ENCODE measurements around the gene ELP6. TPM values are rescaled to one million over a fixed set of nuclear protein-coding genes. Genes with fewer than 3 reads are reported as not detected.

Gene ELP6
- 10 to 100 TPM; 21.2 to 26.9 (median 25.9) TPM for total RNA-seq
- long read RNA-seq, donor 1, transcript ELP6-201 (7 exons, 1,401 nt) = major isoform, 14 of 31 reads
- long read RNA-seq, donor 1, partial matches to known transcripts = 2 of 31 reads
- long read RNA-seq, donor 1, other reads (novel, unspliced or antisense) = 11 of 31 reads
- long read RNA-seq, donor 2, transcript ELP6-201 (7 exons, 1,401 nt) = major isoform, 15 of 28 reads
- long read RNA-seq, donor 2, partial matches to known transcripts = 2 of 28 reads
- long read RNA-seq, donor 2, other reads (novel, unspliced or antisense) = 7 of 28 reads

GRCh38 chr3:47513125-47513929 is at the start of gene ELP6:
Gene ELP6 (minus strand): TSS chr3:47513712. CDS start chr3:47513590, 122 bp downstream.
- intact Hi-C loops (cut with DNase I, micrococcal nuclease) = no loop called here
- DNase-seq (peak; percentile 96 to 98 (median 97)), ATAC-seq (peak; percentile 99)
- Histone ChIP-seq H3K4me1 (ENCODE audit: low read depth) (no peaks in the 10 kb centered on the region), H3K9me3 (no peaks in the 10 kb centered on the region), H3K36me3 (ENCODE audit: low read depth) (peaks cover 5% of the 10 kb centered on the region), H3K4me3 (peak within 1 kb of the TSS; percentile 67)
- TF ChIP-seq CTCF (IDR thresholded peaks at IDR 0.05) = peak; percentile 42

GRCh38 chr3:47556351-47556750 is 42.8 kb upstream of the ELP6 start:
- no peaks in the 10 kb centered on the region for H3K36me3 ChIP-seq (ENCODE audit: low read depth)
- H3K9me3 ChIP-seq = no peaks in the 10 kb centered on the region
- intact Hi-C loops (cut with DNase I, micrococcal nuclease) = loop anchor here in 1 of 2 donors (5.0 kb wide), 1 partner anchor 406 kb away; no protein-coding TSS in a partner anchor
- TF ChIP-seq CTCF (IDR thresholded peaks at IDR 0.05) = no peak
- DNase-seq (no peak), ATAC-seq (no peak)
- H3K4me1 ChIP-seq (ENCODE audit: low read depth) = no peaks in the 10 kb centered on the region
- H3K4me3 ChIP-seq = no peak overlapping the region

- DNase-seq = no peak
Measured at GRCh38 chr3:47554335-47554734, 40.8 kb upstream of the ELP6 start.

GRCh38 chr3:47553407-47553806 is 39.9 kb upstream of the ELP6 start:
- no peaks in the 10 kb centered on the region for H3K36me3 ChIP-seq (ENCODE audit: low read depth)
- H3K4me3 ChIP-seq = no peak overlapping the region
- no peak for ATAC-seq
- H3K9me3 ChIP-seq = no peaks in the 10 kb centered on the region
- no peaks in the 10 kb centered on the region for H3K4me1 ChIP-seq (ENCODE audit: low read depth)
- intact Hi-C loops (cut with DNase I, micrococcal nuclease) = no loop called here
- DNase-seq = no peak
- TF ChIP-seq CTCF (IDR thresholded peaks at IDR 0.05) = no peak

More at GRCh38 chr3:47554335-47554734, 40.8 kb upstream of the ELP6 start:
- Histone ChIP-seq H3K4me3 (no peak overlapping the region), H3K36me3 (ENCODE audit: low read depth) (no peaks in the 10 kb centered on the region), H3K4me1 (ENCODE audit: low read depth) (no peaks in the 10 kb centered on the region), H3K9me3 (no peaks in the 10 kb centered on the region)
- intact Hi-C loops (cut with DNase I, micrococcal nuclease) = no loop called here
- no peak for ATAC-seq
- TF ChIP-seq CTCF (IDR thresholded peaks at IDR 0.05) = no peak

- no peak overlapping the region for H3K4me3 ChIP-seq
- H3K4me1 ChIP-seq (ENCODE audit: low read depth) = no peaks in the 10 kb centered on the region
- intact Hi-C loops (cut with DNase I, micrococcal nuclease) = no loop called here
- ATAC-seq = peak; percentile 21
- TF ChIP-seq CTCF (IDR thresholded peaks at IDR 0.05) = no peak
- H3K36me3 ChIP-seq (ENCODE audit: low read depth) = no peaks in the 10 kb centered on the region
- DNase-seq = peak in 1 of 3 donors; percentile 51
- H3K9me3 ChIP-seq = no peaks in the 10 kb centered on the region
Measured at GRCh38 chr3:47542471-47543173, 29.1 kb upstream of the ELP6 start.

Measured in mucosa of descending colon (tissue), 3 donors.